ENCODE results near the gene SNAP29.
"Not testable (repeated sequence)": the region's sequence is repeated elsewhere in the genome, so short reads cannot be mapped to it uniquely, and the experiment has no call there.

SNAP29 gene

DNA sequence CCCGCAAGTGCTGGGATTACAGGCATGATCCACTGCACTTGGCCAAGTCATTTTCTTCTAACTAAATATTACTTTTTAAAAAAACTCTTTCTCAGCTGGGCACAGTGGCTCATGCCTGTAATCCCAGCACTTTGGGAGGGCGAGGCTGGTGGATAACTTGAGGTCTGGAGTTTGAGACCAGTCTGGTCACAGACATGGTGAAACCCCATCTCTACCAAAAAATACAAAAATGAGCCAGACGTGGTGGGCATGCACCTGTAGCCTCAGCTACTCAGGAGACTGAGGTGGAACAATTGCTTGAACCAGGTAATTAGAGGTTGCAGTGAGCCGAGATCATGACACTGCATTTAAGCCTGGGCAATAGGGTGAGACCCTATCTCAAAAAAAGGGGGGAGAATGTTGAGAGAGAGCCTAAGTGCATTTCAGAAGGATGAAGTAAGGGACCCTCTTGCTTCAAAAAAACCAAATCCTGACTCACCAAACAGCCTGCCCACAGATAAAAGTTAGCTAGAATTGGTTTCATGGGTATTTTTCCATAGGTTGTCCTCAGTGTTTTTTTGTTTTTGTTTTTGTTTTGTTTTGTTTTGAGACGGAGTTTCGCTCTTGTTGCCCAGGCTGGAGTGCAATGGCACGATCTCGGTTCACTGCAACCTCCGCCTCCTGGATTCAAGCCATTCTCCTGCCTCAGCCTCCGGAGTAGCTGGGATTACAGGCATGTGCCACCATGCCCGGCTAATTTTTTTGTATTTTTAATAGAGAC, 77.2 kb downstream of the SNAP29 start:
- H3K36me3 ChIP-seq (ENCODE audit: control insufficient read depth, insufficient read depth, low read length): peaks cover 44% of the 10 kb centered on the region
- not testable (repeated sequence) for H3K4me1 ChIP-seq (ENCODE audit: control insufficient read depth, insufficient read depth, low read length); H3K27ac ChIP-seq (ENCODE audit: low read depth, low read length); H3K27me3 ChIP-seq (ENCODE audit: control insufficient read depth, insufficient read depth, low read length); H3K9ac ChIP-seq (ENCODE audit: low read depth, low read length); H3K9me3 ChIP-seq (ENCODE audit: control insufficient read depth, insufficient read depth, low read length); H3K4me3 ChIP-seq (ENCODE audit: low read depth, low read length)

DNA sequence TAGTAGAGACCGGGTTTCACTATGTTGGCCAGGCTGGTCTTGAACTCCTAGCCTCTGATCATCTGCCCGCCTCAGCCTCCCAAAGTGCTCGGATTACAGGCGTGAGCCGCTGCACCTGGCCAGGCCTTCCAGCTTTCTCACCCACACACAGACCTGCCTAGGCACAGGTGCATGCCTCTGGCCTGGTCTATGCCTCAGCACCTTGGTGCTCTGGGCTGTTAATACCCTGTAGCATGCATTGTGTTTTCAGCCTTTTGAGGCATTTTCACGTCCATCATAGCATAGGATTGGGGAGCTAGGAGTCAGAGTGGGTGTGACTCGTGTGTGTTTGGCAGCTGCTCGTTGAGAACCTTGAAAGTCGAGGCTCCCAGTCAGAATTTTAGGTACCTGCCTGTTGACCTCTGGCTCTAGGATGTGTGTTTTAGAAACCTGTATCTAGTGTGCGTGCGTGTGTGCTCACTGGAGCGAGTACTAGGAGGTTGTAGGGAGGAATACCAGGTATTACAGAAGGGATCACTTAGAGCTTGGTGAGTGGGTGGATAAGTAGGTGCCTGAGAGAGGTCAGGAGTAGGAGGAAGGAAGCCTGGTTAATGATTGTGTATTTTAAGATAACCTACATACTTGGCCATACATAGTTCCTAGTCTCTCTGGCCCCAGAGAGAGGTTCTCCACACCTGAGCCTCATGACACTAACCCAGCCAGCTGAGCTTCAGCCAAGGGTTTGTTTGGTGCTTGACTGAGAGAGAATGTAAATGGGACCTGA, 78.4 kb downstream of the SNAP29 start:
- H3K9me3 ChIP-seq (ENCODE audit: control insufficient read depth, insufficient read depth, low read length): no peaks in the 10 kb centered on the region
- peaks cover 50% of the 10 kb centered on the region for H3K36me3 ChIP-seq (ENCODE audit: control insufficient read depth, insufficient read depth, low read length)
- no peaks in the 10 kb centered on the region for H3K27me3 ChIP-seq (ENCODE audit: control insufficient read depth, insufficient read depth, low read length)
- no peak overlapping the region for H3K4me3 ChIP-seq (ENCODE audit: low read depth, low read length)
- no peak overlapping the region for H3K9ac ChIP-seq (ENCODE audit: low read depth, low read length)
- no peaks in the 10 kb centered on the region; the same call in 1 of the 2 replicates for H3K4me1 ChIP-seq (ENCODE audit: control insufficient read depth, insufficient read depth, low read length)
- H3K27ac ChIP-seq (ENCODE audit: low read depth, low read length): peak overlapping the region; percentile 8

DNA sequence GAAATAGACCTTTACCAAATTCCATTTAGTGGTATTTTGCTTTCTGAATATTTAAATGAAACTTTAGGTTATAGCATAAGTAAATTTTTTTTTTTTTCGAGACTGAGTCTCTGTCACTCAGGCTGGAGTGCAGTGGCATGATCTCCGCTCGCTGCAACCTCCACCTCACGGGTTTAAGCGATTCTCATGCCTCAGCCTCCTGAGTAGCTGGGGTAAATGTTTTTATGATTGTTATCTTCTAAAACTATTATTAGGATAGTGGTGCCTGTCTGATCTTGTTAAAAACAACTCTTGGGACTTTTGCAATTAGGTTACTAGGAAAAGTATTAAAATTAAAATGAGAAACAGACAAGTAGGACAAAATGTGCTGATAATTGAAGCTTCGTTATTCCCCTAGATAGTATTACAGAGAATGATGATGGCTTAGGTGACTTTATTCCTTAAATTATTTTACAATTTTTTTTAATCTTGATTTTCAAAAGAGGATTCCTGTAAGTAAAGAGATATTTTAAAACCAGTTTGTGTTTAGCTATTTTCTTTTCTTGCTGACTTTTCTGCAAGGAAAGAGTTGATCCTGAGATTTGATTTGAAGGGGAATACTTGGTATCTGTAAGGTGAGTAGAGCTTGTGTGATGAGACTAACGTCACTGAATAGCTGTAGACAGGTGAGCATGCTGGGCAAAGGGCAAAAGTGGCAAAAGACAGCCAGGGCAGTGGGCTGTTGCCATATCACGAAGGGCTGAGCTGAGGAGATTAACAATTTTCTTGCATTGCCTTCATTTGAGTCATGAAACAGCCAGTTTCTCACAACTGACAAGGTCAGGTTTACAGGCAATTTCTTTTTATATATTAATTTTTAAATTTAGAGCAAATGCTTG, 79.2 kb downstream of the SNAP29 start:
- H3K9ac ChIP-seq (ENCODE audit: low read depth, low read length): no peak overlapping the region
- no peak overlapping the region for H3K4me3 ChIP-seq (ENCODE audit: low read depth, low read length)
- peaks cover 50% of the 10 kb centered on the region for H3K36me3 ChIP-seq (ENCODE audit: control insufficient read depth, insufficient read depth, low read length)
- H3K27me3 ChIP-seq (ENCODE audit: control insufficient read depth, insufficient read depth, low read length): no peaks in the 10 kb centered on the region
- no peak overlapping the region for H3K27ac ChIP-seq (ENCODE audit: low read depth, low read length)
- no peaks in the 10 kb centered on the region for H3K9me3 ChIP-seq (ENCODE audit: control insufficient read depth, insufficient read depth, low read length)
- H3K4me1 ChIP-seq (ENCODE audit: control insufficient read depth, insufficient read depth, low read length): no peaks in the 10 kb centered on the region; the same call in 1 of the 2 replicates

DNA sequence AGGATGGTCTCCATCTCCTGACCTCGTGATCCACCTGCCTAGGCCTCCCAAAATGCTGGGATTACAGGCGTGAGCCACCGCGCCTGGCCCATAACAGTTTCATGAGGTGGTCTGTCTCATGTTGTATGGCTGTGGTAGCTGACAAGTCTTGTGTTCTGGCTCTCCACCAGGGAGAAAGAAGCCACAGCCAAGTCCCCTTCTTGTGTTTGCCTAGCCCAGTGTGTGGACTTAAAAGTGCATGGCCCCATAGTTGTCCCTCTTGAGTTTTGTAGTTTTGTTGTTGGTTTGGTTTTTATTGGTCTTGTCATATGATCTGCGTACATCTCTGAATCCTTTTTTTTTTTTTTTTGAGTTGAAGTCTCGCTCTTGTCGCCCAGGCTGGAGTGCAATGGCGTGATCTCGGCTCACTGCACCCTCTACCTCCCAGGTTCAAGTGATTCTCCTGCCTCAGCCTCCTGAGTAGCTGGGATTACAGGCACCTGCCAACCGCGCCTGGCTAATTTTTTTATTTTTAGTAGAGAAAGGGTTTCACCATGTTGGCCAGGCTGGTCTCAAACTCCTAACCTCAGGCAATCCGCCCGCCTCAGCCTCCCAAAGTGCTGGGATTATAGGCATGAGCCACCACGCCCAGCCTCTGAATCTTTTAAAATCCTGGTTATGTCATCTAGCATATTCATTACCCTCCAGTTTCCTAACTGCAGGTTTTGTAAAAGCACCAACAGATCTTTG, 80.8 kb downstream of the SNAP29 start:
- H3K9ac ChIP-seq (ENCODE audit: low read depth, low read length); H3K4me1 ChIP-seq (ENCODE audit: control insufficient read depth, insufficient read depth, low read length); H3K9me3 ChIP-seq (ENCODE audit: control insufficient read depth, insufficient read depth, low read length); H3K27ac ChIP-seq (ENCODE audit: low read depth, low read length); H3K27me3 ChIP-seq (ENCODE audit: control insufficient read depth, insufficient read depth, low read length); H3K4me3 ChIP-seq (ENCODE audit: low read depth, low read length): not testable (repeated sequence)
- H3K36me3 ChIP-seq (ENCODE audit: control insufficient read depth, insufficient read depth, low read length): peaks cover 38% of the 10 kb centered on the region

DNA sequence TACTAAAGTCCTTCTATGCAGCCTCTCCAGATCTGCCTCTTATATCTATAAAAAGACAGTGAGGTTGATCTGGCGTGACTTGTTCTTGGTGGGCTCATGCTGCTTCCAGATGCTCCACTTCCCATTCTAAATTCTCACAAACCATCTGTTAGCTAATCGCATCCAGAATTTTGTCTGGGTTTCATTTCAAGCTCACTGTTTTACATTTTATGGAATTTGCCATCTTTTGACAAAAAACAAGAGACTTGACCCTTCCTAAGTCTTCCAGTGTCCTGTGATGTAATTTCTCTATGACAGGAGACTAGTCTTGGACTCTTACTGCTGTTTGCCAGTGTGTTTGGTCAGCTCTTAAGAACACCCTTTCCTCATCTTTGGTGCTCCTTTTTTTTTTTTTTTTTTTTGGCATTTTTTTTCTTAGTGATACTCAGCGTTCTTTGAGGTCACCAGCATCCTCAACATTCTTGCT, 81.4 kb downstream of the SNAP29 start:
- H3K9ac ChIP-seq (ENCODE audit: low read depth, low read length): no peak overlapping the region
- H3K27me3 ChIP-seq (ENCODE audit: control insufficient read depth, insufficient read depth, low read length): no peaks in the 10 kb centered on the region
- H3K4me3 ChIP-seq (ENCODE audit: low read depth, low read length): no peak overlapping the region
- peaks cover 32% of the 10 kb centered on the region for H3K36me3 ChIP-seq (ENCODE audit: control insufficient read depth, insufficient read depth, low read length)
- no peak overlapping the region for H3K27ac ChIP-seq (ENCODE audit: low read depth, low read length)
- no peaks in the 10 kb centered on the region for H3K9me3 ChIP-seq (ENCODE audit: control insufficient read depth, insufficient read depth, low read length)
- no peaks in the 10 kb centered on the region; the same call in 1 of the 2 replicates for H3K4me1 ChIP-seq (ENCODE audit: control insufficient read depth, insufficient read depth, low read length)

Measured in HUES48 (cell line).